NCI-H460 (cell line): Measurements from ENCODE around the gene TTC9B. TPM values are rescaled to one million over a fixed set of nuclear protein-coding genes. Genes with fewer than 3 reads are reported as not detected.
A peak's percentile ranks its signal among the peaks of the same experiment; 100 is the strongest.

Experiments used
- DNase-seq: peaks from one replicate; pipeline ENCODE4 v3.0.0-alpha.2; 2016; ENCODE audit warnings: low read depth; ENCODE audit errors: extremely low read depth
- total RNA-seq: library from RNA; depleted of rRNA; stranded (reverse); fragments of >200 nt; shearing (Covaris generic); gene quantifications from 2 replicates; pipeline ENCODE4 v1.2.3, GENCODE V29; 2014

Gene TTC9B
- total RNA-seq, 1 experiment from 2014 or later, result not detected

DNA sequence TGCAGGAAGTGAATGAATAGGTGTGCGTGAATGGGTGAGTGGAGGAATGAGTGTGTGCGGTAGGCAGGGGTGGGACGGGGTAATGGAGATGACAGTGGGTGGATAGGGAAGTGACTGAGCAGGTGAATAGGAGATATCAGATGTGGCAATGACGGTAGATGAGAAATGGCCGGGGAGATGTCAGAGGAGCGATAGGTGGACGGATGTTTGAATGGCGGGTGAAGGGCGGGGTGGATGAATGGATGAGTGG is 1.5 kb downstream of the TTC9B start:
- DNase-seq, result no peak

DNA sequence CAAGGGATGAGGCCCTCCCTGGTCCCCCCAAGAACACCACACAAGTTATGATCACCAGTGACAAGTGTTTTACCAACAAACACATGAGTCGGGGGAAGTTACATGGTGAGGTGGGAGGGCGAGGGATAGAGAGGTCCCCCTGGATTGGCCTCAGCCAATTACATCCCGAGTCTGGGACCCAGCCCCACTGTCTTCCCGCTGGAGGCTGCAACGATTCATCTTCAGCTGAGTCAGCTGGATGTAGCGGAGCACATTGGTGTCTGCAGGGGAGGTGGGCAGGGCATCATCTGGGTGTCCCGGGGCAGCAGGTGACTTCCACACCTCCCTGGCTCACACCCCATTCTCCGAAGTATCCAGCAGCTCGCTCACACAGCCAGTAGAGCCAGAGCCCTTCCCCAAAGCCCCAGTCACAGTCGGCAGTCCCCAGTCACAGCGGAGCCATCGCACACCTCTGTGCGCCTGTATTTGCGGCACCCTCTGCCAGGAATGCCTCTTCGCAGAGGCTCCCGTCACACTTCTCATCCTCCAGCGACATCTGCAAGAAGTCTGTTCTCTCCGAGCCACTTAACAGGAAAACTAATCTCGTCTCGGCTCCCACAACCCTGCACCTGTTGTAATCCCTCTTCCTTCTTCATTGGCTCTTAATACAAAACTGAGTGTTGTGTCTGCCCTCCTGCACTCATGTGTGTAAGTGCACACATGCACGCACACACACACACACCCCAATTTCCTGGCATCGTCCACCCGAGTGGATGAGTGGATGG is 2.0 kb downstream of the TTC9B start:
- no peak for DNase-seq

DNA sequence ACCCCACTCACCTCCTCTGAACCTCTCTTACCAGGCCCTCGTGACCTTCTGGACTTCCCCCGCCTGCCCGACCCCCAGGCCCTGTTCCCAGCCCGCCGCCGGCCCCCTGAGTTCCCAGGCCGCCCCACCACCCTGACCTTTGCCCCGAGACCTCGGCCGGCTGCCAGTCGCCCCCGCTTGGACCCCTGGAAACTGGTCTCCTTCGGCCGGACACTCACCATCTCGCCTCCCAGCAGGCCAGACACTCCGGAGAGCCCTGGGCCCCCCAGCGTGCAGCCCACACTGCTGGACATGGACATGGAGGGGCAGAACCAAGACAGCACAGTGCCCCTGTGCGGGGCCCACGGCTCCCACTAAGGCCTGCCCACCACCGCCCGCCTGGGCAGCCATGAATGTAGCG is 3.2 kb downstream of the TTC9B start:
- no peak for DNase-seq

DNA sequence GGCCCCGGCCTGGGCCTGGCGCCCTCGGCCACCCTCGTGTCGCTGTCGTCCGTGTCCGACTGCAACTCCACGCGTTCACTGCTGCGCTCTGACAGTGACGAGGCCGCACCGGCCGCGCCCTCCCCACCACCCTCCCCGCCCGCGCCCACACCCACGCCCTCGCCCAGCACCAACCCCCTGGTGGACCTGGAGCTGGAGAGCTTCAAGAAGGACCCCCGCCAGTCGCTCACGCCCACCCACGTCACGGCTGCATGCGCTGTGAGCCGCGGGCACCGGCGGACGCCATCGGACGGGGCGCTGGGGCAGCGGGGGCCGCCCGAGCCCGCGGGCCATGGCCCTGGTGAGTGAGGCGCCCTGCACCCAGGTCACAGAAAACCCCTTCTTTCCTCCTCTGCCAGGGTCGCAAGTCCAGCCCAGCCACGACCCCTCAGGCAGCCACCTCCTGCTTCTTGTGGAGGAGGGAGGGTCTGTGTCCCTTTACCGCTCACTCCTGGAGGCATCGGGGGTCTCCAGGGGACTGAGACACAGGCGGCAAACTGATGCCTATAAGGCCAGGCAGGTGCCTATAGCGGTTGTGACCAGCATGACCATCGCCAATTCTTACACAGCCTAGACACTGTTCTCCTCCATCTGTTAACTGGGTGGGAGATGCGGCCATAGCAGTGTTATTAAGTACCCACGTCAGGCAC is 4.2 kb downstream of the TTC9B start:
- DNase-seq, result no peak

DNA sequence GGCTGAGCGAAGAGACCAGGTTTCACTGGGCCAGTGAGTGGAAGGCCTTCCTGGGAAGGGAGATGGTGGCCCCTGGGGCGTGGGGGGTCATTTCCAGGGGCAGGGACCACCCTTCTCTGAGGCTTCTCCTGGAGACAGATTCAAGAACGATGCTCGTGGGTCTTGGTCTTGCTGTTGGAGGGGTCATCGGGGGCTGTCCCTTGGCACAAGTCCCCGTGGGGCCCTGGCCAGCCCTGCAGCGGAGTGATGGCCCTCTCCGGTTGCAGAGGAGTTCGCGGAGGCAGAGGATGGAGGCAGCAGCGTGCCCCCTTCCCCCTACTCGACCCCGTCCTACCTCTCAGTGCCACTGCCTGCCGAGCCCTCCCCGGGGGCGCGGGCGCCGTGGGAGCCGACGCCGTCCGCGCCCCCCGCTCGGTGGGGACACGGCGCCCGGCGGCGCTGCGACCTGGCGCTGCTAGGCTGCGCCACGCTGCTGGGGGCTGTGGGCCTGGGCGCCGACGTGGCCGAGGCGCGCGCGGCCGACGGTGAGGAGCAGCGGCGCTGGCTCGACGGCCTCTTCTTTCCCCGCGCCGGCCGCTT is 4.8 kb downstream of the TTC9B start:
- DNase-seq, result no peak

DNA sequence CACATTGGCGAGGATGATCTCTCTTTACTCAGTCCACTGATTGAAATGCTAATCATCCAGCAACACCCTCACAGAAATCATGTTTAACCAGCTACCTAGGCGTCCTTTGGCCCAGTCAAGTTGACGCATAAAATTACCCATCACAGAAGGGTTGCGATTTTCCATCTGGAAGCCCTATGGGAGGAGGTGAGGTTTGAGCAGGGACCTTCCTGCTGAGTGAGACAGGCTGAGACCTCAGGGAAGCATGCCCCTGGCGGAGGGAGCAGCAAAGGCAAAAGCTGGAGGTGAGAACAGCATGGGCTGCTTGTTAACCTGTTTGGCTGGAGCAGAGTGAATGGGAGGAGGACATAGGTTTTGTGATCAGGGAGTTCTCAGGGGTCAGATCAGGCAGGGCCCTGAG is 7.3 kb downstream of the TTC9B start:
- no peak for DNase-seq

DNA sequence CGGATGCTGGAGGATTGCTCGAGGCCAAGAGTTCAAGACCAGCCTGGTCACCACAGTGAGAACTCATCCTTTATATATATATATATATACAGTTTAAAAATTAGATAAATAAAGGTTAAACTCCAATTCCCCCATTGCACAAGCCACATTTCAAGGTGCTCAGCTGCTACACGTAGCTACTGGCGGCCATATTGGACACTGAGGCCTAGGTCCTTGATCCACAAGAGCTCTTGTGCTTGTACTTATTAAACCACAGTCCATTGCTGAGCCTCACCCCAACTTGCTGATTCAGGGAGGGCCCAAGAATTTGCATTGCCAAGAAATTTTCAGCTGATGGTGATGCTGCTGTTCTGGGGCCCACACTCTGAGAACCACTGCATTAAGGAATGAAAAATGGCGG is 9.6 kb downstream of the TTC9B start:
- no peak for DNase-seq

DNA sequence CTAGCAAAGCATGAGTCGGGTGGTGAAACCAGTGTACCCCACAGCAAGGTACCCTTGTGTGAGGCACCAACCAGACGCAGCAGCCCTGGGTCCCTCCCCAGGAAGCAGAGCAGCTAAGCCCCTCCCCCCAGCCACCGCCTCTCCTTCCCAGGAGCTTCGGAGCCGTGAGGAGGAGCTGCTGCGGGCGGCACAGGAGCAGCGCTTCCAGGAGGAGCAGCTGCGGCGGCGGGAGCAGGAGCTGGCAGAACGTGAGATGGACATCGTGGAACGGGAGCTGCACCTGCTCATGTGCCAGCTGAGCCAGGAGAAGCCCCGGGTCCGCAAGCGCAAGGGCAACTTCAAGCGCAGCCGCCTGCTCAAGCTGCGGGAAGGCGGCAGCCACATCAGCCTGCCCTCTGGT is 12.4 kb downstream of the TTC9B start:
- DNase-seq, result no peak

DNA sequence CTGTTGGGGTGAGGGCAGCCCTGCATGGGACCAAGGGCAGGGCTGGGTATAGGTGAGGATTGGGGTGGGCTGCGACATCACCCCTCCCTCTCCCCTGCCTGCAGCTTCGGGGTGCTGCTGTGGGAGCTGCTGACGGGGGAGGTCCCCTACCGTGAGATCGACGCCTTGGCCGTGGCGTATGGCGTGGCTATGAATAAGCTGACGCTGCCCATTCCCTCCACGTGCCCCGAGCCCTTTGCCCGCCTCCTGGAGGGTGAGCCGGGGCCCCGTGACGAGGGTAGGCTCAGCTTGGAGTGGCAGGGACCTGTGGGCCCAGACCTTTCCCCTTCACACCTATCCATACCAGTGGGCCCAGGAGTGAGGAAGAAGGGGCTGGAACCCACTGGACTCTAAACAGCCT is 13.8 kb downstream of the TTC9B start:
- no peak for DNase-seq

DNA sequence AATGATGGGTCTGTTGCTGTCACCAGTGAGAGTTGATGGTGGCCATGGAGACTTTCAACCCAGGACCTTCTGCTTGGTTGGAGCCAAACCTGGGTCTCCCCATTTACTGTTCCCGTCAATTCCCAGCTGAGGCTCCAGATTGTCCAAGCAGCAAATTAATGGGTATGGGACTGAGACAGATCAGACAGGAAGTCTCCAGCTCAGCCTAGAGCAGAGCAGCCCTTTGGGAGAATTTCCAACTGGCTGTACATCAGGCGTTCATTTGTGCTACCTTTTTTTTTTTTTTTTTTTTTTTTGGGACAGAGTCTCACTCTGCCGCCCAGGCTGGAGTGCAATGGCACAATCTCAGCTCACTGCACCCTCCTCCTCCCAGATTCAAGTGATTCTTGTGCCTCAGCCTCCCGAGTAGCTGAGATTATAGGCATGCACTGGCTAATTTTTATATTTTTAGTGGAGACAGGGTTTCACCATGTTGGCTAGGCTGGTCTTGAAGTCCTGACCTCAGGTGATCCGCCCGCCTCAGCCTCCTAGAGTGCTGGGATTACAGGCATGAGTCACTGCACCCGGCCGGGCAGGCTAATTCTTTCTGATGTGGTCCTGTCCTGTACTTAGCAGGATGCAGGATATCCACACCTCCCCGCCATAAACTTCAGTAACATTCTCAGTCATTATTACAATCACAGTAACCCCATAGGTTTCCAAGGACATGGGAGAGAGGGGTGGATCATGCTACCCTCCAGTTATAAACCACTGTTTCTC is 17.7 kb downstream of the TTC9B start:
- no peak for DNase-seq

DNA sequence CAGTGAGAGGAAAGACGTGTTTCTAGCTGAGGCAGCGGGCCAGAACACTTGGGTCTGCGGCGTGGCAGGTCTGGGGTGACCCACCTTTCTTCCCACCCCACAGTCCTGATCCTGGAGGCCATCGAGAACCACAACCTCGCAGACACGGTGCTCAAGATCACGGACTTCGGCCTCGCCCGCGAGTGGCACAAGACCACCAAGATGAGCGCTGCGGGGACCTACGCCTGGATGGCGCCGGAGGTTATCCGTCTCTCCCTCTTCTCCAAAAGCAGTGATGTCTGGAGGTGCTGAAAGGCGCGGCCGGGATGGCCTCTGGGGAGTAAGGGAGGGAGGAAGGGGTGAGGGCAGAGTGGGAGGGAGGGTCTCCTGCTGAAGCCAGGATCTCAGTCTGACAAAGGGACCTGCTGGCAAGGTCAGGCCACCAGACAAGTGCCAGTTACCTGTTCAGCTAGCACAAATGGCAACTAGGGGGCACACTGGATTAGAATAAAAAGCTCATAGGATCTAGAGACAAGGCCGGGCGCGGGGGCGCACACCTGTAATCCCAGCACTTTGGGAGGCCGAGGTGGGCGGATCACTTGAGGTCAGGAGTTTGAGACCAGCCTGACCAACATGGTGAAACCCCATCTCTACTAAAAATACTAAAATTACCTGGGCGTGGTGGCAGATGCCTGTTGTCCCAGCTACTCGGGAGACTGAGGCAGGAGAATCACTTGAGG is 19.8 kb downstream of the TTC9B start:
- DNase-seq, result no peak

DNA sequence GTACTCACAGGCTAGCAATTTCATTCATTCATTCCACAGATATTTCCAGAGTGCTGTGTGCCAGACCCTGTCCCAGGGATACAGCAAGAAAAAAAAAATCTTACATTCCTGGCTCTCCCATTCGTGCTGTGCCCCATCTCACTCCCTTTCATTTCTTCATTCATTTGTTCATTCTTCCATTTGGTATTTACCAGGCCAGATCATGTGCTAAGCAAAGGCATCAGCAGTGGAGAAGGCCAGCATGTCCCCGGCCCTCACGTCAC is 24.7 kb downstream of the TTC9B start:
- DNase-seq, result no peak

DNA sequence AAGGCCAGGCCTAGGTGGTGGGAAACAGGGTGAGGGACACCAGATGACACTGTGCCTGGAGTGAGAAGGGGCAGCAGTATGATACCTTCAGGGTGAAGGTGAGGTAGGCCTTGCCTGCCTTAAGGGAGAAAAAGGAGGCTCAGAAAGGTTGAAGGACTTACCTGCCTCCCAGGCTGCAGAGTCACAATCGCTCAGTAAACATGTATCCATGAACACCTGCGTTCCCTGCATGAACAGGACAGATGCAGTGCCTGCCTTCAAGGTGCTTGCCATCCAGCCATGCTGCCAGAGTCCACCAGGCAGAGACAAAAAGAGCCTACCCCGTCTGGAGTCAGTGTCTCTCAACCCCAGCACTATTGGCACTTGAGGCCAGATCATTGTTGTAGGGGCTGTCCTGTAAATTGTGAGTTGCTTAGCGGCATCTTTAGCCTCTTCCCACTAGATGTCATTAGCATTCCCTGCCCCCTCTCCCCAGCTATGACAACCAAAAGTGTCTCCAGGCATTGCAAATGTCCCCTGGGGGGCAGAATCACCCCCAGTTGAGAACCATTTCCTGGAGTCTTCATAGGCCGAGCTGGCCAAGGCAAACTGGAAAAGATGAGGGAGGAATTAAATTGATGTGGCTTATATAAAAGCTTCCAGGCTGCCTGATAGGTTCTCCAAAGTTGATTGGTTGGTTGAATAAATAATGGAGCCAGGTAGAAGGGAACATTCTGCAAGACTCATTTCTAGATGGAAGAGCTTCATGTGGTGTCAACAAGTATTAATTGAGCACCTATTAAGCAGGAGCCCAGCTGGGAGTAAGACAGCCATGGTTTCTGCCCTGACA is 25.2 kb downstream of the TTC9B start:
- no peak for DNase-seq

DNA sequence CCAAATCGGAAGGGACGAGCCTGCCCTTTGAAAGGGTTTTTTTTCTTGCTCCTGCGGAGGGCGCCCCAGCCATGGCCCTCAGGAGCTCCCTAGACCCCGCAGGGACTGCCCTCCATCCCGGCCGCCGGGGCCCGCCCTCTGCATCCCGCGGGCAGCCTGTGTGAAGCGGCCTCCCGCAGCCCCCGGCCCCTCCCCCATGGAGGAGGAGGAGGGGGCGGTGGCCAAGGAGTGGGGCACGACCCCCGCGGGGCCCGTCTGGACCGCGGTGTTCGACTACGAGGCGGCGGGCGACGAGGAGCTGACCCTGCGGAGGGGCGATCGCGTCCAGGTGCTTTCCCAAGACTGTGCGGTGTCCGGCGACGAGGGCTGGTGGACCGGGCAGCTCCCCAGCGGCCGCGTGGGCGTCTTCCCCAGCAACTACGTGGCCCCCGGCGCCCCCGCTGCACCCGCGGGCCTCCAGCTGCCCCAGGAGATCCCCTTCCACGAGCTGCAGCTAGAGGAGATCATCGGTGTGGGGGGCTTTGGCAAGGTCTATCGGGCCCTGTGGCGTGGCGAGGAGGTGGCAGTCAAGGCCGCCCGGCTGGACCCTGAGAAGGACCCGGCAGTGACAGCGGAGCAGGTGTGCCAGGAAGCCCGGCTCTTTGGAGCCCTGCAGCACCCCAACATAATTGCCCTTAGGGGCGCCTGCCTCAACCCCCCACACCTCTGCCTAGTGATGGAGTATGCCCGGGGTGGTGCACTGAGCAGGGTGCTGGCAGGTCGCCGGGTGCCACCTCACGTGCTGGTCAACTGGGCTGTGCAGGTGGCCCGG is 26.1 kb downstream of the TTC9B start:
- DNase-seq, result no peak

DNA sequence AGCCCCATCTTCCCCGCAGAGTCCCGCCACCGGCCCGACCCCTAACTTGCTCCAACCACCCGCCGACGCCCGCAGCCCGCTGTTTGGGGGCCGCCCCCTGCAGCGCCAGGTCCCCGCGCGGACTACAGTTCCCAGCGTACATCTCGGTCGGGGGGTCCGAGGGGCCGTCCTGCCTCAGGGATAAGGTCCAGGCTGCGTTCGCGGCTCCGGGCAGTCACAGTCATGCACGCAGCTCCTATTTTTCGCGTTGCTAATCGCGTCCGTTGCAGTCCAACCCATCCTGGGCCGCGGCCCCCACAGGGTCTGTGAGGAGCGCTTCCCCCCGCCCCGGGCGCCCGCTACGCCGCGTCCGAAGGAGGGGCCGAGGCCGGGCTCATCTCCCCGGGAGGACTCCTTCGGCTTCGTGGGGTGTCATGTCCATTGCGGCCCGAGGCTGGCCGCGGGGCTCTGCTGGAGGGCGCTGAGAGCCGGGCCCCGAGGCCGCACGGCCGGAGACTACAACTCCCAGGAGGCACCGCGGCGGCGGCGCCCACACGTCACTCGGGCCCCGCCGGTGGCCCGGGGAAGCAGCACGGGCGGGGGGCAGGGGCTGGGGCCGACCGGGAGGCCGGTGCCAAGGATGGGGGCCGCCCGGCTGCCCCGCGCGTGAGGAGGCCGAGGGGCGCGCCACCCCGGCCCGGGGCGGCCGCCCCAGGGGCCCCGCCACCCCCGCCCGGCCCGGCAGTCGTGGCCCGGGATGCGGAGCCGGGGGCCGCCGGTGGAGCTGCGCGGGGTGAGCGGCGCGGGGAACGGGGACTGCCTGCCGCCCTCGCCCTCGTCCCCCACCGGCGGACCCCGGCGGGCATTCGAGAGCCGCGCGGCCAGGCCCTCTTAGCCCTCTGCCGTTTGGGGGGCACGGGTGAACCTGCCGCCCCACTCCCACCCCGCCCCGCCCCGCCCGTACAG is 27.0 kb downstream of the TTC9B start, which contains the start of gene MAP3K10:
Gene MAP3K10, plus strand, starts transcription at position 536 of the 945 bp plus-strand sequence. CDS start 606 bp downstream, outside the sequence.
- DNase-seq, result peak; percentile 40

DNA sequence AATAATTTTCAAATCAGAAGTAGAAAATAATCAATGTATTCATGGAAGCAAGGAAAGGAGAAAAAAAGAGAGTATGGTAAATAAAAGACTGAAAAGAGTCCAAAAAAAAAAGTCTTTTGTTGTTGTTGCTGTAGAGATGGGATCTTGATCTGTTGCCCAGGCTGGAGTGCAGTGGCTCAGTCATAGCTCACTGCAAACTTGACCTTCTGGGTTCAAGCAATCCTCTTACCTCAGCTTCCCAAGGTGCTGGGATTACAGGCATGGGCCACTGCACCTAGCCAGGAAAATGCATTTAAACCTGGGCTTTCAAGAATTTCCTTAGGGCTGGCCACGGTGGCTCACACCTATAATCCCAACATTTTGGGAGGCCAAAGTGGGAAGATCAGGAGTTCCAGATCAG is 33.9 kb downstream of the TTC9B start:
- no peak for DNase-seq

DNA sequence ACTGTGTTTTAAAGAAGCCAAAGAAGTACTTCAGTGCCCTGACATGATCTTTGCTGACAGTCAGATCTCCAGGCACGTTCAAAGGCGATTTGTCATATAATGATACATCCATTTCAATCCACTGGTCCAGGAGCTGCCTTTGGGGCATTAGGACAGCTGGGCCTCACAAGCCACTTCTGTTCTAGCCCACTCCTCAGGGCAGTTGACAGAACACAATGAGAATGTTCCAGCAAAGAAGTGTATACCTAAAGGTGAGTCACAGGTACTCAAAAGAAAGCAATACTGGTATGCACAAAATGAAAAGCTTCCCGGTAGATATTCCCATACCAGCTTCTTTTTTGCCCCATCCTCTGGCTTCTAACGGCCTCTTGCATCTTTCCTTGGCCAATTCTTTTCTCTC is 39.4 kb downstream of the TTC9B start:
- DNase-seq, result no peak
